ENCODE data around the gene TTC6. TPM values are rescaled to one million over a fixed set of nuclear protein-coding genes. Genes with fewer than 3 reads are reported as not detected.

Gene TTC6
- total and polyA plus RNA-seq, 3 donors from 2014 or later: 11.2 to 17.2 (median 12.4) TPM

DNA sequence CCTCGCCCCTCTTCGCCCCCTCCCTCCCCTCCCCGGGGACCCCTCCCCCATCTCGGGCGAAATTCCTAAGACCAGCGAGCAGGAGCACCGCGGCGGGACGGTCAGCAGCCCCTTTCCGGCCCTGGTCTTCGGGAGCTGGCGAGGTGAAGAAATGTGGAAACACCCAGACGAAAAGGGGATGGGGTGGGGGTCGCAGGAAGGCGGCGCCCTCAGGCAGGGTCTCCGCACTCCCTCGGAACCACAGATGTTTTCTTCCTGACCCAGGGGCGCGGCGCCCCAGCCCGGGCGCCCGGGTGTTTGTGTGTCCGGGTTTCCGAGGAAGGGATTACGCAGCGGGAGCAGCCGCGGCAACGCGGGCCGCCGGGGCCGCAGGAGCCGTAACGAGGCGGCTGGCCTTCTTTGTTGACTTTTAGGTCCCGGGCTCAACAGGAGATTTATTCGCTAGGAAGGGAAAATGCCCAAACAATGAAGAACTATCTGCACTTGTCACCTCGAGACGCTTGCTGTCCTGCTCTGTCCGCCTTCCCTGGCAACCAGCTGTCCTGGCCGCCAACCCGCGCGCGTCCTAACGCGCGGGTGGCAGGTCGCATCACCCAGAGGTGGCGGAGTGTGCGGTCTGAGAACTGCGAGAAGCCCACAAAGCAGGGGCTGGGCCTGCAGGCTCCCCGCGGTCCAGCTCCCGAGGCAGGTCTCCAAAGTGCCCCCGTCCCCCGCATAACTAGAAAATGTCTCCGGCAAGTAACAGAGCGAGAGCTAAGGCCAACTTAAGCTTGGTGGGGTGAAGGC, 7.4 kb upstream of the TTC6 start:
- H3K27me3 ChIP-seq: peaks cover 10% of the 10 kb centered on the region
- no peaks in the 10 kb centered on the region for H3K4me1 ChIP-seq
- H3K27ac ChIP-seq: no peak overlapping the region
- intact Hi-C loops (cut with DNase I; ENCODE audit: low total_unique reads): no loop called here
- H3K9me3 ChIP-seq: no peaks in the 10 kb centered on the region
- TF ChIP-seq, protein P1, sequence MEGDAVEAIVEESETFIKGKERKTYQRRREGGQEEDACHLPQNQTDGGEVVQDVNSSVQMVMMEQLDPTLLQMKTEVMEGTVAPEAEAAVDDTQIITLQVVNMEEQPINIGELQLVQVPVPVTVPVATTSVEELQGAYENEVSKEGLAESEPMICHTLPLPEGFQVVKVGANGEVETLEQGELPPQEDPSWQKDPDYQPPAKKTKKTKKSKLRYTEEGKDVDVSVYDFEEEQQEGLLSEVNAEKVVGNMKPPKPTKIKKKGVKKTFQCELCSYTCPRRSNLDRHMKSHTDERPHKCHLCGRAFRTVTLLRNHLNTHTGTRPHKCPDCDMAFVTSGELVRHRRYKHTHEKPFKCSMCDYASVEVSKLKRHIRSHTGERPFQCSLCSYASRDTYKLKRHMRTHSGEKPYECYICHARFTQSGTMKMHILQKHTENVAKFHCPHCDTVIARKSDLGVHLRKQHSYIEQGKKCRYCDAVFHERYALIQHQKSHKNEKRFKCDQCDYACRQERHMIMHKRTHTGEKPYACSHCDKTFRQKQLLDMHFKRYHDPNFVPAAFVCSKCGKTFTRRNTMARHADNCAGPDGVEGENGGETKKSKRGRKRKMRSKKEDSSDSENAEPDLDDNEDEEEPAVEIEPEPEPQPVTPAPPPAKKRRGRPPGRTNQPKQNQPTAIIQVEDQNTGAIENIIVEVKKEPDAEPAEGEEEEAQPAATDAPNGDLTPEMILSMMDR (IDR thresholded peaks at IDR 0.05): no peak
- no peak for TF ChIP-seq POLR2A (IDR thresholded peaks at IDR 0.05)
- 6 to 8% methylated on average over 36 to 63 of the region's 63 CpGs for WGBS, 2 donors
- H3K4me3 ChIP-seq: peak overlapping the region in 1 of 2 donors; percentile 48
- no peak for DNase-seq
- H3K36me3 ChIP-seq (ENCODE audit: low read depth, missing control alignments): no peaks in the 10 kb centered on the region

DNA sequence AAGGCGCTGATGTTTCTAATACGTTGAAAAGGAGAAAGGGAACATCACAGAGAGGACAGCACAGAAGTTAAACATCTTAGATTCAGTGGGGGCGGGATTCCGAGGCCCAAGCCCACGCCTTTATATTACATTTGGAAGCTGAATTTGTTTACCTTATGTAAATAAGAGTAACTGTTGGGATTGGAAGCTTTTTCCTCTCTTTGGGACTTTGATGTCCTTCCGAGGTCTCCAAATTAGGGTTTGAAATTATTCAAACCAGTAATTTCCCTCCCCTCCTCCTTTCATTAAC, 6.8 kb upstream of the TTC6 start:
- H3K4me1 ChIP-seq: no peaks in the 10 kb centered on the region
- TF ChIP-seq, protein P1 (IDR thresholded peaks at IDR 0.05): no peak
- no peak for TF ChIP-seq POLR2A (IDR thresholded peaks at IDR 0.05)
- H3K27ac ChIP-seq: no peak overlapping the region
- no peak for DNase-seq
- H3K36me3 ChIP-seq (ENCODE audit: low read depth, missing control alignments): no peaks in the 10 kb centered on the region
- intact Hi-C loops (cut with DNase I; ENCODE audit: low total_unique reads): no loop called here
- H3K9me3 ChIP-seq: no peaks in the 10 kb centered on the region
- WGBS, 2 donors: 22 to 30% methylated on average over 6 of the region's 6 CpGs
- H3K4me3 ChIP-seq: peak overlapping the region in 1 of 2 donors; percentile 48
- peaks cover 10% of the 10 kb centered on the region for H3K27me3 ChIP-seq

DNA sequence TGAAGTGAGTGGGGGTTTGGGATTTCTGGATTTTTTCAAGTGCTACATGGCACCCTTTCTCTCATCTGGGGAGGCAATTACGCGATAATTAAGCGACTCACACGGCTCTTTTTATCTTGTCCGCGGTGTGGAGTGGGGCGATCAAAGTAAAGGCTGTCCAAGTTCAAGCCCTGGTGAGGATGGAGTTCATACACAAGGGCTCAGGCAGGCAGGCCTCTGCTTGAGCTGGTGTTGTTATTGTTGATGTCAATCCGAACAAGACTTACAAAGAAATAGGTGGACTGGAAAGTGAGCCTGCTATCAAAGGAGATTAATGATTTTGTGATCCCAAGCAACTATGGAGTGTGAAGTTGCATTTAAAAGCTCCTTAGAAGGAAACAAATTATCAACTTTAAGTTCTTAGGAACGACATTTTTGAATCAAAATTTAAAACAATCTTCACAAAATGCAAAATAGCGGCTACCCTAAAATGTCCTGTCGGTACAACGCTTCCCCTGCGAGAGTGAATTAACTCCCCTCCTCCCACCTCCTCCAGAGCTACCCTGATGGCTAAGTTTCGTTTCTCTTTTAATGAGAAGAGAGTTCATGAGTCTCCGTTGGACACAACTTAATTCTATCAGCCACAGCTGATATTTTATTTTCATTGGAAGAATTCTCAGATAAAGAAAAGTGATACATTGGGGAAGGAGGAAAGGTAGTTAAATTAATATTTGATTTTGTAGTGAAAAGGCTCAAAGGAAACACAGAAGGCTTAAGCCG, 6.3 kb upstream of the TTC6 start:
- H3K4me3 ChIP-seq: no peak overlapping the region
- 15 to 26% methylated on average over 16 of the region's 16 CpGs for WGBS, 2 donors
- TF ChIP-seq, protein P1 (IDR thresholded peaks at IDR 0.05): no peak
- TF ChIP-seq POLR2A (IDR thresholded peaks at IDR 0.05): no peak
- no peaks in the 10 kb centered on the region for H3K36me3 ChIP-seq (ENCODE audit: low read depth, missing control alignments)
- no peak overlapping the region for H3K27ac ChIP-seq
- H3K9me3 ChIP-seq: no peaks in the 10 kb centered on the region
- no peaks in the 10 kb centered on the region for H3K4me1 ChIP-seq
- intact Hi-C loops (cut with DNase I; ENCODE audit: low total_unique reads): no loop called here
- H3K27me3 ChIP-seq: peaks cover 10% of the 10 kb centered on the region
- no peak for DNase-seq

DNA sequence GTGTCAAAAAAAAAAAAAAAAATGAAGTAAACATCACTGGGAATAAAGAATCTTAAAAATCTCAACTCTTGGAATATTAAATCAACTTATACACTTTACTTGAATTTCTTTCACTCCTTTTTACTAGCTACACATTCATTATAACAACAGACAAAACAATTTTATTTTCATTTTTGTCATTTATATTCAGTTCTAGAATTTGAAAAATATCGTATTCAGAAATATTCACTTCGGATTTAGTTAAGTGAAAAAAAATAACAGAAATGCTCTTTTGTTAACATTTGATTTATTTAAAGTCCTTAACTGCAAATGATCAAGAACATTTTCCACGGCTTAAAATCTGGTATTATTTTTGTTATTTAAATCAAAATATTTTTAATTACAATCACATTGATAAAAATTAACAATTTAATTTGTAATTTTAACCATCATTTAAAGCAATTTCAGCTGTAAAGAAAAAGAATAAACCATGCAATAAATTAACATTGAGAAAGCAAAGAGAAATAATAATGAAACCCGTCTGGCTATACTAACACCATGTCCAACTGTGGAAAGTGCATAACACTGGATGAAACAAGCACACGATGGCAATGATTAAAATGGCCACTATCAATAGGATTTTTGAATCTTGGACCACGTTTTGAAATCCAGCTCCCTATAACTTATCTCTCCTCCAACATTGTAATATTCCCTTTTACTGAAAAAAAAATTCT, 5.6 kb upstream of the TTC6 start:
- TF ChIP-seq POLR2A (IDR thresholded peaks at IDR 0.05): no peak
- TF ChIP-seq, protein P1 (IDR thresholded peaks at IDR 0.05): no peak
- Histone ChIP-seq H3K27ac (no peak overlapping the region), H3K9me3 (no peaks in the 10 kb centered on the region), H3K36me3 (ENCODE audit: low read depth, missing control alignments) (no peaks in the 10 kb centered on the region), H3K4me3 (no peak overlapping the region), H3K4me1 (no peaks in the 10 kb centered on the region), H3K27me3 (peaks cover 10% of the 10 kb centered on the region)
- 24 to 30% methylated on average over 6 of the region's 6 CpGs for WGBS, 2 donors
- no peak for DNase-seq
- intact Hi-C loops (cut with DNase I; ENCODE audit: low total_unique reads): loop anchor here (10.0 kb wide), 1 partner anchor 335 kb away; no protein-coding TSS in a partner anchor

Measured in testis (tissue), 3 donors.